ENCODE measurements around the gene PHKA2.

Gene PHKA2

GRCh38 chrX:18924507-18925088 lies 59.3 kb downstream of the PHKA2 start:
- no peak for DNase-seq

DNA sequence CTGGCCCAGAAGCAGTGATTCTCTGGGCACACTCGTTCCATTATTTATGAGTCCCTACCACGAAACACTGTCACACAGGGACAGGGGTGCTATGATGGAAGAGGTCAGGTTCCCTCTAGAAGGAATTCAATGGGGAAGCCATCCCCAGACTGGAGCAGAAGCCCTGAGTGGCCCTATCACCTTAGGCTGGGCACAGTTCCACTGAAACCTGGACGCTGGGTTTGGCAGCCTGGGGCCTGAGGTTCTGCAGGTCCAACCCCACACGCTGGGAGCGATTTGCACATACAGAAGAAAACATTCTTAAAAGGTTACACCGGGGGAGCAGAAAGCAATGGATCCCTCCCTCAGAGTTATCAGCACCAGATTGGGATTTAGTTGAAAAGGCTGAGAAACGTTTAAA lies 63.3 kb downstream of the PHKA2 start:
- no peak for DNase-seq

DNA sequence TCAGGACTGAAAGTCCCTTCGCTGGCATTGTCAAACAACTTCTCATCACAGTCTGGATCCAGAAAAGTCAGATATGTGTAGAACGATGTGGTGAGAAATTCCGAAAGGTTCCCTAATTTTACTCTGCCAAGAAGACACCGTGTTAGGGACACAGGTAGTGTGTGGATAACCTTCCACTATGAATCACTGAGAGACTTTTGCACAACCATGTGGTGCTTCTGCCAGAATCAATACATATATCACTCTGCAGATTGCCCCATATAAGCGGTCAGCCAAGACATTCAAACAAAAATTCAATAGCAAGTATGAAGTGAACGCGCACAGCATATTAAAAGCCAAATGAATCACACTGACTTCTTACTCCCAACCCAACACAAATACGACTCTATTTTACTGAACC lies 63.8 kb downstream of the PHKA2 start:
- no peak for DNase-seq

DNA sequence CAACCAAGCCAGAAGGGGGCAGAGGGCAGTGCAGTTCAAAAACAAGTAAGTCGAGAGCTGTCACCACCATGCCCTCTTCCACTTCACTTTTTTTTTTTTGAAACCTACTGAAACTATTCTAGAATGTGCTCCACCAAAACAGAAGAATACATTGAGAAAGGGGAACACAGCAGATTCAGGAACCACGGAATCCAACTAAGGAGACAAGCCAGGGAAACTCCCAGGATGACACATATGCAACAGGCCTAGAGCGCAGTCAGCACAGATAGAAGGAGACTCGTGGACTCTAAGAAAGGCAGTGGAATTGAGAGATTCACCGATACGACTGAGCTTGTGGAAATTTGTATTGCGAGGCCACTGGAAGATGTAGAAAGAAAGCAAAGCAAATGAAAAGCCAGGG lies 66.1 kb downstream of the PHKA2 start:
- DNase-seq, result no peak

DNA sequence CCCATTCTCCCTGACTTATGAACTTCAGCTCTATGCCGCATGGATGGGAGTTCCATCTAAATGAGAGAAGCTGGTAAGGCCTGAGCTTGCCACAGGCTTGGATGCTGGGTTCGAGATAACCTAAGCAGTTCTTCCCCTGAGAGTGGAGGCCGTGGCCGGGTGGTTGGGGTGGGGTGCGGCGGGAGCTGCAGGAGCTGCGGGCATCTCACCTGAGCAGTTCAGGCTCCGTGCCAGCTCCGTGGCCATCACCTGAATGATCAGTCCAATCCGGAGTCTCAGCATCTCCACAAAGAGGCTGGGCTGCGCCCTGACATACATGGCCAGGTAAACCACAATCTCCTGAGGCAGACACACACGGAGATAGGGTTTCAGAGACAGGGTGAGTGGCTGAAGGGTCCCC lies 77.6 kb downstream of the PHKA2 start:
- DNase-seq, result no peak

DNA sequence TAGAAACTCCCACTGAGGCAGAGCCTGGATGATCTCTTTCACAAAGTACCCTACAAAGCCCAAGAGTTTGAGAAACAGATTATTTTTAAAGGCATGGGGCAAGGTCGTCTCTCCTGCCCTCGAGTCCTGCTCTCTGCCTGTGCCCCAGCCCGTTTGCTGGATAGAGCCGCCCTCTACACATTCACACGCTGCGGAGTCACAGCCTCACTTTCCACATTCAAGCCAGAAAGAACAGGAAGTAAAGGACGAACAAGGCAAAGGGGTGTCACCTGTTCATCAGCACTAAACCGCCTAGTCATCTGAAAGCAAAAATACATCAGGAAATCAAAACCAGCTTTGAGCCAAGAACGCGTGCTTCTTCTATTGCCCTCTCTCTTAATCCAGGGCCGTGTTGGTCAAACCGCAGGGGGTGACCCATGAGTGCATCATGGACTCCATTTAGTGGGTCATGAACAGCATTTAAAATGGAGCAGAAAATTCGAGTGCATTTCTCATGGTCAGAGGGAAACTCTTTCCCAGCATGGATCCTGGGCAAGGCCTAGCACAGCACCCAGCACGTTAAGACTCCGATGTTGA lies 83.4 kb downstream of the PHKA2 start:
- no peak for DNase-seq

DNA sequence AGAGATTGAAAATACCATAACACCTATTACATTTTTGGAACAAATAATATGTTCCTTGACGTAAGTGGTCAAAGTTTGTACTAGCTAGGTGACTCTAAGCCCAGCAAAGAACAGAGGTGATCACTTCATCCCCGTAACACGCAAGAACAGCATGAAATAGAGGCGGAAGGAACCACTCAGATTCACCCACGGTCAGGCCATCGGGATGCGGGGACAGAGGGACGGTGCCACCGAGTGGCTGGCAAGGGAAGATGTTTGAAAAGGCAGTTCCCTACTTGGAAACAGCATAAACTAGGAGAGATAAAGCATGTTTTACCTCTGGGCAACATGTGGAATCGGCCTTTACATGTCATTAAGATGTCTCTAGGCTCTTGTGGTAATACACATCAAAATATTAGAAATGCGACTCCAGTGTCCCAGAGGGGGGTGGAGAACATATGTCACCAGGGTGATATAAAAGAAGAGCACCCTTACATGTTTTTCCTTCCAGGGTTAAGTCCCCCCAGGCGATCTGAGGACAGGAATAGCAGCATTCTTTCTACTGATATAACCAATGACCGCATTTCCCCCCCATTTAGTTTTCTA lies 84.0 kb downstream of the PHKA2 start:
- DNase-seq, result no peak

GRCh38 chrX:18898492-18898891 lies 85.4 kb downstream of the PHKA2 start:
- DNase-seq, result no peak

- DNase-seq, result no peak
Observed at GRCh38 chrX:18898091-18898490, 85.8 kb downstream of the PHKA2 start.

- no peak for DNase-seq
Observed at GRCh38 chrX:18897611-18898010, 86.3 kb downstream of the PHKA2 start.

GRCh38 chrX:18896680-18897544 lies 87.0 kb downstream of the PHKA2 start:
- no peak for DNase-seq

DNA sequence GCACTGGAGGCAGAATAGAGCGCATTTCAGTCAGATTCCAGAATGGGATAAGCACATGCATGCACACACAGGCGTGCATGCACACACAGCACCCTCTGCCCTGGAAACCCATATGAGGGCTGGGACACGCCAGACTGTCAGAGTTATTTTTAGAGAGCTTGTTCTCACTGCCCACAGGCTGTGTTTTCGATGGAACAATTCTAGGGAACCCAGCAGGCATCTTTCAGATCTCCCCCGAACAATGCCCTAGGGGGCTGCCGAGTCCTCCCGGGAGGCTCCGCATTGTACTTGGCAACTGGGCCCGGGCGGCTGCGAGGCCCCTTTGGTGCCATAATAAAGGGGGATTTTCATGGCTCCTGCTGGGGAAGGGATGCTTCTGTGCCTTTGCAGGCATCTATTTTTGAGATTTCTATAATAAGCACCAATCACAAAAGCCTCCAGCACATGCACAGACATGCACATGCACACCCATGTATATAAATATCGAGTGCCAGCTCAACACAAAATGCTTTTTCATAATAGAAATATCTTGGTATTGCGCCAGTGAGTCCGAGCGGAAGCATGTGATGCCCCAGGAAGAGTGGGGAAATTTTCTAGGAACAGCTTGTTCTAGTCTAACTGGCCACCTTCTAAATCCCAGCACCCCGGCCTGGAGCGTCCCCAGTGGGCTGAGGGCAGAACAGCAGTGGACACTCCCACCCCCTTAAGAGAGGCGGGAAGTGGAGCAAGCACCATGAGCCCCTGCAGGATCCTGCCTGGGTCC lies 88.5 kb downstream of the PHKA2 start:
- DNase-seq, result no peak

- DNase-seq, result no peak
Observed at GRCh38 chrX:18894156-18894555, 89.8 kb downstream of the PHKA2 start.

- DNase-seq, result no peak
Observed at GRCh38 chrX:18893536-18893935, 90.4 kb downstream of the PHKA2 start.

DNA sequence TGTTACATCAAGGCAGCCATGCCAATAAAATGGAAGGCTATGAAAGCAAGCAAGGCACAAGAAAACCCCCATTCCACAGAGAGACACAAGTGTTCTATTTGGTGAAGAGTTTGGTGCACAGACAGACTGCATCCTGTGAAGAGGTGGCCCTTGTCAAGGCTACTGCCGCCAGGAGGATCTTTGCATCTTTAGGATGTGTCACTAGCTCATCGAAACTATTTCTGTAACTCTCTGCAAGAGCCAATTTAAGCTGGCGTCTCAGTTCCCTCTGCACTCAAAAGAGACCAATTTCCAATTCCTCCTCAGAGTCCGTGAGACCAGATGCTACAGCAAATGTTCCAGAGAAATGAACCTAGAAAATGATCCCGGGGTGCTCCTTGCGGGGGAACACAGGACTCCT lies 91.0 kb downstream of the PHKA2 start:
- DNase-seq, result no peak

GRCh38 chrX:18891548-18891945 lies 92.4 kb downstream of the PHKA2 start:
- no peak for DNase-seq

DNA sequence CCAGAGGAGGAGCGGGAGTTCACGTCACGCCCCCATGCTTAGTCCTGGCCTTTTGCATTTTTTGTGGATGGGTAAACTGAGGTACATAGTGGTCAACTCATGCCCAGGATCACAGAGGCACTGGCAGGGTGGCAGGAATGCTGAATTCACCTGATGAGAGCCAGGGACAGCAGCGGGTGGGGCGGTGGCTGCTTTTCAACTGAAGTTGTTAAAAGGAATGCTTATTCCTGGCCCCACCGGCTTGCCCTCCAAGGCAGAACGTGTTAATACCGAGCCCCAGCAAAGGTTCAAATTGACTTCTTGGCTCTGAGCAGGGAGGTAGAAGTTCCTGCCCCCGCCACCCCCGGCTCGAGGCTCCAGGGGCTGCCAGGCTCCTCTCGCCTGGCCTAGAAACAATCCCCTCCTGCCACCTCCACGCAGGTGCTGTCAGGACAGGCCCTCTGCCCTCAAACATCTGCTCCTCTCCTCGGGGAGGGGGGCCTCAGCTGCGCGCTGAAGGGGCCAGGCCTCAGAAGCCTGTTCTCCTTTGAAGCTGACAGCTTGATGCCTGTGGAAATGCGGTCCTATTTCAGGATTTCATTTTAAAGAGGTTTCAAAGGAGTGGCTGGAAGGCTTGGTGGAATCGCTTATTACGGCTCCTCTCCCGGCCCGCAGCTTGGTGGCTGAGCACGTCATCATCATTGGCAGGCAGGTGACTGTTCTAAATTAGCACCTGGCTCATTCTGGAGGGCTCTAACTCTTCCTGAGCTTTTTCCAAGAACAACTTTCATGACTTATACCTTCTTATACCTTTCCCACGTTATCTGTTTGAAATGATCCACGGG lies 93.0 kb downstream of the PHKA2 start:
- no peak for DNase-seq

DNA sequence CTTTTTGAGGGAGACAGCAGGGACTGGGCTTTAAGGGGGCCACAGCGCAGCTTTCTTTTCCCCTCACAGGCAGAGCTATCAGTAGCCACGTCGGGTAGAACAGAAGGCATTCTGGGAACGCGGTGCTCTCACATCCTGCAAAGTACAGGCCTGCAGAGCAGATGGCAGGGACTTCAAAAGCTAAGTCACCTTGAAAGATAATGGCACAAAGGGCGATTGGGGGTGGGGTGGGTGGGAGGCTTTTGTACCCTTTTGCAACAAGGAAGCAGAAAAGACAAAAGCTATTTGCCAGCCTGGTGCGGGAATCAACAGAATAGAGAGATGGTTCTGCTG lies 93.9 kb downstream of the PHKA2 start:
- DNase-seq, result no peak

DNA sequence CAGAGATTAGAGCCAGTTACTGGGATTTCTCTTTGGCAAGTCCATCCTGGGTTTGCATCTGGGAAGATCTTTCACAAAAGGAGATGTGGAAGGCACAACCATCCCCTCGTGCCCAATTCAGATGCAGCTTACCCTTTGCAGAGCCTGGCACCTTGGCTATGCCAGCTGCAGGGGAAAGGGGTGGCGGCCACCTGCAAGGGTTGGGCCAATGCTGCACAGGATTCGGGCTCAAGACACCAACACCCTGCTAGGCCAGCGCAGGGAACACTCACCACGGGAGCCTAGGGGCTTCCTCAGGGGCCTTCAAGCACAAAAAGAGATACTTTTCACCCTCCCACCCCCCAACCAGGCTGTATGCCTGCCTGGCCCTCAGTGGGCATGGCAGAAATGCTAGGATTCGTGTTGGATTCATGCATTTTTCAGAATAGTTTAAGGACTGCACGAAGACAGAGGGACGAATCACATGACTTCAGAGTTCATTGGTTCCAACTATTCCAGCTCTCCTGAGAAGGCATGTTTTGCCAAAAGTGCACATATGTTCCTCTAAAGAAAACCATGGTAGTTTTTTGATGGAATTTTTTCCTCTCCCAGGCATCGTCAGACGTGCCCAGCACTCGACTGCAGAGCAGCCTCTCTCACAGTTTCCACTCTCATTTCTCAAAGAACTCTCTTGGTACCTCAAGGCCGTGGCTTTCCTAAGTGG lies 94.4 kb downstream of the PHKA2 start:
- DNase-seq, result no peak

DNA sequence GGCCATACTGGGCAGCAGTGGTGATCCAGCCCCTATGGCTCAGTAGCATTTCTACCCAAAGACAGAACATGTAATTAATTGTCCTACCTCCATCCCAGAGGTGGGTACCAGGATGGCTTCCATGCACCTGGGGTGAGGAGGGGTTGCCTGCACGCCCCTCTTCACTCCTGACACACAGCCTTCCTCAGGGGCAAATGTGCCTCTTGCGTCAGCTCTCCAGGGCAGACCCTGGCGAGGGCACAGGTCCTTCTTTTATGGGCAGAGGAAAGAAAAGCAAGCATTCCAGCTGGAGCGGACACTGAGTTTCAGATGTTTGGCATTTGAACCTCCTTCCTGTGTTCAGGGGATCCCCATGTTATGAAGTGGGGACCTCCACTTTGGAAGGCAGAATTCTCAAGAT lies 95.6 kb downstream of the PHKA2 start:
- DNase-seq, result no peak

DNA sequence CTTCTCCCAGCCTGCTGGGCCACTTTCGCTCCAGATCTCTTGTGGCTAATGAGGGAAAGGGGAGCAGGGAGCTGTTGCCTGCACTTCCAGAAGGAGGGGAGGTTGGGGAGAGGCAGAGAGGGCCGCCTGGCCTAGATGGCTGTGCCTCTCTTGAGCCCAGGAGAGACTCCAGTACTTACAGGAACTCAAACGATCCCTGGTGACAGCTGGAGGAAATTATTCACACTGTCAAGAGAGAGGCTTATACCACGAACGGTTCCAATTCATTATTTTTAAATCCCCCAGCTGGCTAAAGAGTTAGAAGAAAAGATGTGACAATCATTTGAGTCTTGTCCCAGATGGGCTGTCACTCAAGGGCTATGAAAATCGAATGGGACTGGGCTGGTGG lies 96.1 kb downstream of the PHKA2 start:
- DNase-seq, result no peak
